ENCODE measurements around the gene NCOR1. TPM values are rescaled to one million over a fixed set of nuclear protein-coding genes. Genes with fewer than 3 reads are reported as not detected.

NCOR1 gene
- total and polyA plus RNA-seq, 9 of the 15 experiments (the other 6 are each of a cell fraction or from before 2014, with no cell fraction given), result 20.2 to 66.5 (median 50.9) TPM

DNA sequence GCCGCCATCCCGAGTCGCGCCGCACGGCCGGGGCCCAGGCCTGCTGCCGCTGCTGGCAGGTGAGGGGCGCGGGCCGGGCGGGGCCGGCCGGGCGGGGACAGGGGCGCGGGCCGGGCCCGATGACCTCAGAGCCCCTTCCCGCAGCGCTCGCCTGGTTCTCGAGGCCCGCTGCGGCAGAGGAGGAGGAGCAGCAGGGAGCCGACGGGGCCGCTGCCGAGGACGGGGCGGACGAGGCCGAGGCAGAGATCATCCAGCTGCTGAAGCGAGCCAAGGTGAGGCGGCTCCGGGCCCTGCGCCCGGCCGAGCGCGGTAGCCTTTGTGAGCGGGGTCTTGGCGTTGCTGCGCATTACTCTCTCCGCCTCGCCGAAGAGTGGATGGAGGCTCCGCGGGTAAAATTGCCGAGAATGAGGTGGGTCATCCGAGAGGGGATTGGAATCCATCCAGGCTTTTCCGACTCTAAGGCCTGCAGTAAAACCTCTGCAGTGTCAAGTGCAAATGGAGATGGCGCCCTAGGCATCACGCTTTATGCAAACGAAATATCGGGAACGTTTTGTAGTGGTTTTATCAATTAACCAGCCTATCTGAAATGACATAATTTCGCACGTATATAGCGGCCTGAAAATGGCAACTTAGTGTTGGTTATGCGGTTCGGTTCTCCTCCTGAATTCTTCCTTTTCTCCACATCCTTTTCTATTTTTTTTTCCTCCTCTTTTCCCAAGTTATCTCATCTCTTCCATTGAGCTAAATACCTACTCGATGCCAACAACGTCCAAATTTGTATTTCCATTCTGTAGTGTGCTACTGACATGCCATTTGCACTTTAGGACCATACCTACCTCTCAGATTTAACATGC is 215.1 kb downstream of the NCOR1 start (continued):
- TF ChIP-seq, protein P1, sequence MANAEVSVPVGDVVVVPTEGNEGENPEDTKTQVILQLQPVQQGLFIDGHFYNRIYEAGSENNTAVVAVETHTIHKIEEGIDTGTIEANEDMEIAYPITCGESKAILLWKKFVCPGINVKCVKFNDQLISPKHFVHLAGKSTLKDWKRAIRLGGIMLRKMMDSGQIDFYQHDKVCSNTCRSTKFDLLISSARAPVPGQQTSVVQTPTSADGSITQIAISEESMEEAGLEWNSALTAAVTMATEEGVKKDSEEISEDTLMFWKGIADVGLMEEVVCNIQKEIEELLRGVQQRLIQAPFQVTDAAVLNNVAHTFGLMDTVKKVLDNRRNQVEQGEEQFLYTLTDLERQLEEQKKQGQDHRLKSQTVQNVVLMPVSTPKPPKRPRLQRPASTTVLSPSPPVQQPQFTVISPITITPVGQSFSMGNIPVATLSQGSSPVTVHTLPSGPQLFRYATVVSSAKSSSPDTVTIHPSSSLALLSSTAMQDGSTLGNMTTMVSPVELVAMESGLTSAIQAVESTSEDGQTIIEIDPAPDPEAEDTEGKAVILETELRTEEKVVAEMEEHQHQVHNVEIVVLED (CRISPR knock-in tag; IDR thresholded peaks at IDR 0.05), result no peak
- TF ChIP-seq RBFOX2 (IDR thresholded peaks at IDR 0.05; ENCODE audit: low read depth, low read length) (peak; percentile 56; the same call in 1 of the 2 replicates), KLF1 (tag; IDR thresholded peaks at IDR 0.05) (no peak), TOE1 (IDR thresholded peaks at IDR 0.05; ENCODE audit: borderline replicate concordance) (no peak), TOE1 (CRISPR knock-in tag; IDR thresholded peaks at IDR 0.05; ENCODE audit: borderline replicate concordance, low read depth) (no peak)
- TF ChIP-seq, protein P2, sequence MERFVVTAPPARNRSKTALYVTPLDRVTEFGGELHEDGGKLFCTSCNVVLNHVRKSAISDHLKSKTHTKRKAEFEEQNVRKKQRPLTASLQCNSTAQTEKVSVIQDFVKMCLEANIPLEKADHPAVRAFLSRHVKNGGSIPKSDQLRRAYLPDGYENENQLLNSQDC (CRISPR knock-in tag; IDR thresholded peaks at IDR 0.05), result no peak
- TF ChIP-seq, protein P3, sequence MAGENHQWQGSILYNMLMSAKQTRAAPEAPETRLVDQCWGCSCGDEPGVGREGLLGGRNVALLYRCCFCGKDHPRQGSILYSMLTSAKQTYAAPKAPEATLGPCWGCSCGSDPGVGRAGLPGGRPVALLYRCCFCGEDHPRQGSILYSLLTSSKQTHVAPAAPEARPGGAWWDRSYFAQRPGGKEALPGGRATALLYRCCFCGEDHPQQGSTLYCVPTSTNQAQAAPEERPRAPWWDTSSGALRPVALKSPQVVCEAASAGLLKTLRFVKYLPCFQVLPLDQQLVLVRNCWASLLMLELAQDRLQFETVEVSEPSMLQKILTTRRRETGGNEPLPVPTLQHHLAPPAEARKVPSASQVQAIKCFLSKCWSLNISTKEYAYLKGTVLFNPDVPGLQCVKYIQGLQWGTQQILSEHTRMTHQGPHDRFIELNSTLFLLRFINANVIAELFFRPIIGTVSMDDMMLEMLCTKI (IDR thresholded peaks at IDR 0.05; ENCODE audit: partially characterized antibody), result no peak
